22Rv1 (cell line): Measurements from ENCODE around the gene LRRFIP1.

Source experiments
- ZFX ChIP-seq: fragments of 450-650 bp; IDR thresholded peaks from 2 replicates; pipeline ENCODE4 v1.6.1; 2017; ENCODE audit warnings: antibody characterized with exemption, borderline replicate concordance
- TF ChIP-seq, protein P1 (sequence below): fragments of 450-650 bp; IDR thresholded peaks from 2 replicates; pipeline ENCODE4 v1.5.1; 2017; ENCODE audit warnings: mild to moderate bottlenecking

DNA sequence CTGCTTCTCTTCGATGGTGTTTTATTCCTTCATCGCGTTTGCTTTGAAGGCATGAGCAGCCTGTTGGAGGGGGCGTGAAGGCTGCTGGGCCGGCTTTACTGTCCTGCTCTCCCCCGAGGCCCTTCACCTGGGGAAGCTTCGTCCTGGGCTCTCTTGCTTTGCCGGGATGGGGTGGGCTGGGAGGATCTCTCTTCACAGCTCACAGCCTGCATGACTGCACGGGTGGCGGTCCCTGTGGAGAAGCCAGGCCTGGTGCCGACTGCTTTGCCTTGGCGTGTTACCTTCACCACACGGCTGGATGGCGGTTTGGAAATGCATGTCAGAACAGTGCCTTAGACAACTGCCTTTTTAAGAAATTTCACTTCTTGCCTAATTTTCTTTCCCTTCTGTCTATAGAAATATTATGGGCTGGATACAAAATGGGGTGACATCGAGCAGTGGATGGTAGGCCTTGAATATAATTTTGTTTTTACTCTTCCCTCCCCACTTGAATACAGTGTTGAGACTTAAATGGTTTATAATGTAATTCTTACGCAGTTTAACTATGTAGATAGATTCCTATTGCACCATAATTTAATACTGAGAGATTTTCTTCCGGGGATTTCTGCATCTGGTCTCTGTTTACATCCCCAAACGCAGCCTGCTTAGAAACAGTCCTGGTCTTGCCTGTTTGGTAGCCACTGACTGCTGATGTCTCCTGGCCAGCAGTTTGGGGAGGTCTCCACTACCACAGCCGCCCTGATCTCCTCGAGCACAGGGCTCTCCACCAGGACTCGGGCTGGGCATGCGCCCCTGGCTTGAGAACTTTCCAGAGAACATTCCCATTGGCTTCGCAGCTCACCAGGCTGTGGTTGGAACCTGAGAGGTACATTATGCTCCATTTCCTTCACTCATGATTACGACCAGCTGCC is 90.2 kb downstream of the LRRFIP1 start:
- TF ChIP-seq, protein P1, sequence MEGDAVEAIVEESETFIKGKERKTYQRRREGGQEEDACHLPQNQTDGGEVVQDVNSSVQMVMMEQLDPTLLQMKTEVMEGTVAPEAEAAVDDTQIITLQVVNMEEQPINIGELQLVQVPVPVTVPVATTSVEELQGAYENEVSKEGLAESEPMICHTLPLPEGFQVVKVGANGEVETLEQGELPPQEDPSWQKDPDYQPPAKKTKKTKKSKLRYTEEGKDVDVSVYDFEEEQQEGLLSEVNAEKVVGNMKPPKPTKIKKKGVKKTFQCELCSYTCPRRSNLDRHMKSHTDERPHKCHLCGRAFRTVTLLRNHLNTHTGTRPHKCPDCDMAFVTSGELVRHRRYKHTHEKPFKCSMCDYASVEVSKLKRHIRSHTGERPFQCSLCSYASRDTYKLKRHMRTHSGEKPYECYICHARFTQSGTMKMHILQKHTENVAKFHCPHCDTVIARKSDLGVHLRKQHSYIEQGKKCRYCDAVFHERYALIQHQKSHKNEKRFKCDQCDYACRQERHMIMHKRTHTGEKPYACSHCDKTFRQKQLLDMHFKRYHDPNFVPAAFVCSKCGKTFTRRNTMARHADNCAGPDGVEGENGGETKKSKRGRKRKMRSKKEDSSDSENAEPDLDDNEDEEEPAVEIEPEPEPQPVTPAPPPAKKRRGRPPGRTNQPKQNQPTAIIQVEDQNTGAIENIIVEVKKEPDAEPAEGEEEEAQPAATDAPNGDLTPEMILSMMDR = no peak
- TF ChIP-seq ZFX = no peak
